HG03558 (cell line): ENCODE results near the gene HNRNPL.
"Not testable (repeated sequence)": the region's sequence is repeated elsewhere in the genome, so short reads cannot be mapped to it uniquely, and the experiment has no call there.

Experiments used
- ATAC-seq: cut with Tn5 transposase; IDR thresholded peaks from one replicate; pipeline ENCODE4 v1.9.1; 2021; ENCODE audit warnings: moderate number of reproducible peaks; ENCODE audit not compliant: unreplicated experiment; ENCODE audit errors: extremely low read depth

Gene HNRNPL

DNA sequence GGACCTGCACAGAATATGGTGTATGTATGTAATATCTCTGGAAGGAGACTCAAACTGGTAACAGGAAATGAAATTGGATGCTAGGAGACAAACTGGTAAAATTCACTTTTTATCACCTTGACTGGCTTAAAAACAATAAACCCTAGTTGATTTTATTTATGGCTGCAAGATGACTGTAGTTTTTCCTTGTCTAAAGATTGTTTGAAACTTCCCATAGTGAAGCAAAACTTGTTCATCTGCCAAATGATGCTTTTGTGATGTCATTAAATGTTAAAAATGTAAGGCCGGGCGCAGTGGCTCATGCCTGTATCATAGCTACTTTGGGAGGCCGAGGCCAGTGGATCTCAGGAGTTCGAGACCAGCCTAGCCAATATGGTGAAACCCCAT lies 15.7 kb downstream of the HNRNPL start:
- ATAC-seq: no peak

DNA sequence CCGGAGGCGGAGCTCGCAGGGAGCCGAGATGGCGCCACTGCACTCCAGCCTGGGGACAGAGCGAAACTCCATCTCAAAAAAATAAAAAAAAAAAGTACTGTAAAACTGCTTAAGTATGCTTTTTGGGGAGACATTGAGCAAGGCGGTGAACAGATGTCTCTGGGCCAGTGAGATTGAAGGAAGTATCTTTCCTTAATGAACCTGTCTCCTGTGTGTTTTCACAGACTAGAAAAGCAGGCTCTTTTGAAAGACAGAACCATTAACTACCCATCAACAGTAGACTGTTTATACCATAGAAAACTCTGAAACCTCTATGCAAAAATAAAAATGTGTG lies 16.7 kb downstream of the HNRNPL start:
- ATAC-seq: no peak

DNA sequence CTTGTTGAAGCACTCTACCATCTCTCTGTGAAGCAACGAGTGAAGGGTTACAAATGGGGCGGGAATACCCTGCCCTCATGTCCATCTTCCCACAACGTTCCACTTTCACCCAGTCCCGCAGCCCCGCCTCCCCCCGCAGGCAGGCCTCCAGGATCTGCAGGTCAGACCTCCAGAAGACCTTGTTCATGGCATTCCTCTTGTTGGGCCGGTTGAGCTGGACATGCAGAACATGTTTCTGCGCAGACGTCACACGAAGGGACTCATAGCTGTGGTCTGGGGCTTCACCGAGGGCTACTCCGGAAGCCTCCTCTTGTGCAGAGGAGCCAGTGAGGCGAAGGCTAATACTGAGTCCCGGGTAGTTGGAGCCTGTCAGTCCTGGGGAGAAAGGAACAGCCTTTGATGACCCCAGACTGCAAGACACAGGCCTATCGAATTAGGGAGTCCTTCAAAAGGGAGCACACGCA lies 18.6 kb downstream of the HNRNPL start:
- ATAC-seq: no peak

DNA sequence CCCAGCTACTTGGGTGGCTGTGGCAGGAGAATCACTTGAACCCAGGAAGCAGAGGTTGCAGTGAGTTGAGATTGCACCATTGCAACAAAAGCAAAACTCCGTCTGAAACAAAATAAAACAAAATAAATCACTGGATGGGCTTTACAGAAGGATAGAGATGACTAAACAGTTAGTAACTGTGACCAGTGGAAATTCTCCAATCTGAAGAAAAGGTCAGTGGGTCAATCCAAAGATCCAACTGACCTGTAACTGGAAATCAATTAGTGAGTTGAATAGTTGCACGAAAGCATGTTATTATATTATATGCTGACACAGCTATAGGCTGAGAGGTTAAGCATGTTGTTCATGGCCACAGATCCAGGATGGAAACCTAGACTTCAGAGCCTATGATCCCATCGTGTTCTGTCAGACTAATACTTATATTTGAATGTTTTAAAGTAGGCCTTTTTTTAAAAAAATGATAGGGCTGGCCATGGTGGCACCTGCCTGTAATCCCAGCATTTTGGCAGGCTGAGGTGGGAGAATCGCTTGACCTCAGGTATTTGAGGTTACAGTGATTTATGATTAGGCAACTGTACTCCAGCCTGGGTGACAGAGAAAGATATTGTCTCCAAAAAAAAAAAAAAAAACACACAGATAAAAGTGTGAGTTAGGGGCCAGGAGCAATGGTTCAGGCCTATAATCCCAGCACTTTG lies 19.6 kb downstream of the HNRNPL start:
- ATAC-seq: no peak

DNA sequence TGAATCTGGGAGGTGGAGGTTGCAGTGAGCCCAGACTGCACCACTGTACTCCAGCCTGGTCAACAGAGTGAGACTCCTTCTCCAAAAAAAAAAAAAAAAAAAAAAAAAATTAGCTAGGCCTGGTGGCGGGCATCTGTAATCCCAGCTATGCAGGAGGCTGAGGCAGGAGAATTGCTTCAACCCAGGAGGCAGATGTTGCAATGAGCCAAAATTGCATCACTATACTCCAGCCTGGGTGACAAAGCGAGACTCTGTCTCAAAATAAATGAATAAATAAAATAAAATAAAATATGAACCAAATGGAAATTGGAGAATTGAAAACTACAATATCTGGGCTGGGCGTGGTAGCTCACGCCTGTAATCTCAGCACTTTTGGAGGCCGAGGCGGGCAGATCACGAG lies 20.6 kb downstream of the HNRNPL start:
- ATAC-seq: not testable (repeated sequence)

DNA sequence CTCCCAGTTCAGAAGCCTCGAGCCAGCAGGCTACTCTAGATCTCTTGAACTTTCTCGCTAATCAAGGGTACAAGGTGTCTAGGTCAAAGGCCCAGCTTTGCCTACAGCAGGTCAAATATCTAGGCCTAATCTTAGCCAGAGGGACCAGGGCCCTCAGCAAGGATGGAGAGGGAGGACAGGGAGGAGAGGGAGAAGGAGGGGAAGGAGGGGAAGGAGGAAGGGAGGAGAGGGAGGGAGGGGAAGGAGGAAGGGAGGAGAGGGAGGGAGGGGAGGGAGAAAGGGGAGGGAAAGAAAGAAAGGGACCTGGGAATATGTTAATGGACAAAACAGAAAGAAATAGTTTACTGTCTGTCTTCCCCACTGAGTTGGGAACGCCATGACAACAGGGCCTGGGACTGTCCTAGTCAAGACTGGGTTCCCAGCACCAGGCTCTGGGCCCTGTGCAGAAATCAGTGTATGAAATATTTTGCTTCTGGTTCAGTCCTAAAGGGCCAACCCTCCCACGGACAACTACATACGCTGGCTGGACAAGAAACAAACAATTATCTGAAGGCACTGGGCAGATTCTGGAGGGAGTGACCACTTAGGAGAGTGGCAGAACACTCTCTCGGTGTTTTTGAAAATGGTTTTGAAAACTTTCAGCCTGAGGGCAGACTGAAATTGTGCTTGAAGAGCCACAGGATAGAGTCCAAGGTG lies 22.8 kb downstream of the HNRNPL start:
- no peak for ATAC-seq

DNA sequence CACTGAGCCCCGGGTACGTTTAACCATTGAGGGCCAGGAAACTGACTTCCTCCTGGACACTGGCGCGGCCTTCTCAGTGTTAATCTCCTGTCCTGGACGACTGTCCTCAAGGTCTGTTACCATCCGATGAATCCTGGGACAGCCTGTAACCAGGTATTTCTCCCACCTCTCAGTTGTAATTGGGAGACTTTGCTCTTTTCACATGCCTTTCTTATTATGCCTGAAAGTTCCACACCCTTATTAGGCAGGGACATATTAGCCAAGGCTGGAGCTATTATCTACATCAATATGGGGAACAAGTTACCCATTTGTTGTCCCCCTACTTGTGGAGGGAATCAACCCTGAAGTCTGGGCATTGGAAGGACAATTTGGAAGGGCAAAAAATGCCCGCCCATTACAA lies 23.9 kb downstream of the HNRNPL start:
- not testable (repeated sequence) for ATAC-seq

DNA sequence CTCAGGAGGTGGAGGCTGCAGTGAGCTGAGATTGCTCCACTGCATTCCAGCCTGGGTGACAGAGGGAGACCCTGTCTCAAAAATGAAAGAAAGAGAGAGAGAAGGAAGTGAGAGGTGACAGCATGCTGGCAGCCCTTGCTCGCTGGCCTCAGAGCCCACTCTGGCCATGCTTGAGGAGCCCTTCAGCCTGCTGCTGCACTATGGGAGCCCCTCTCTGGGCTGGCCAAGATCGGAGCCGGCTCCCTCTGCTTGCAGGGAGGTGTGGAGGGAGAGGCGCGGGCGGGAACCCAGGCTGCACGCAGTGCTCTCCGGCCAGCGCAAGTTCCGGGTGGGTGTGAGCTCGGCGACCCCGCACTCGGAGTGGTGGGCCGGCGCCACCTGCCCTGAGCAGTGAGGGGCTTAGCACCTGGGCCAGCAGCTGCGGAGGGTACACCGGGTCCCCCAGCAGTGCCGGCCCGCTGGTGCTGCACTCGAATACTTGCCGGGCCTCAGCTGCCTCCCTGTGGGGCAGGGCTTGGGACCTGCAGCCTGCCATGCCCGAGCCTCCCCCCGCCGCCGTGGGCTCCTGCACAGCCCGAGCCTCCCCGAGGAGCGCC lies 28.5 kb downstream of the HNRNPL start:
- not testable (repeated sequence) for ATAC-seq

DNA sequence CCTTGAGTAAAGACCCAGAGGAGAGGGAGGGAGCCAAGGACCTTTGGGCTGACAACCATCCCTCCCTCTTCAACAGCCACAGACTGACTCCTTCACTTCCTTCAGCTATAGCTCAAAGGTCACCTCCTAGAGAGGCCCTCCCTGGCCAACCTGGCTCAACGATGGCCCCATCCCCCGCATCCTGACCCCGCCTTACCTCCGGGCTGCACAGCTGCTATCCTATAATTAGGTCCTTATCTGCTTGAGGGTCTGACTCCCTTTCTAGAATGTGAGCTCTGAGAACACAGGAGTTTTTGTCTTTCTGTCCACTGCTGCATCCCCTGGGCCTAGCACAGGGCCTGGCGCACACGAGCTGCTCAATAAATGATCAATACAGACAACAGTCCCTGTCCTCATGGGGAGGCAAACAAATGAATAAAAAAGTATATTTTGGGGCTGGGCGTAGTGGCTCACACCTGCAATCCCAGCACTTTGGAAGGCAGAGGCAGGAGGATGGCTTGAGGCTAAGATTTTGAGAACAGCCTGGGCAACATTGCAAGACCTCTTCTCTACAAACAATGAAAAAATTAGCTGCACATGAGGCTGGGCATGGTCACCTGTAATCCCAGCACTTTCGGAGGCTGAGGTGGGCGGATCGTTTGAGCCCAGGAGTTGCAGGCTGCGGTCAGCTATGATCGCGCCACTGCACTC lies 30.4 kb downstream of the HNRNPL start:
- no peak for ATAC-seq

DNA sequence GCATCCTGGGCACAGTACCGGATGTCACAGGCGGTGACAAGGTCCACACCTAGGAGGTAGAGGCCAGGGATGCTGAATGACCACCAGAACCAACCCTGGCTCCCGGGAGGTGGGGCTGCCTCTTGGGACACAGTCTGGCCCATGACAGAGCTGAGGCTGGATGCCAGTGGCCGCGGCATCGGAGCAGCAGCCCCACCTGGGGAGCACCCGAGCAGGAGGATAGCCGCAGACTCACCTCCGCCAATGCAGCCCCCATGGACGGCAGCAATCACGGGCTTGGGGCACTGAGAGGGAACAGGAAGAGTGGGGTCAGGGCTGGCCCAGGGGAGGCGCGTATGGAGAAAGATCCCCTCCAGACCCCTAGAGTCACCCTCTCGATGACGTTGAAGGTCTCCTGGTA lies 32.7 kb downstream of the HNRNPL start:
- ATAC-seq: no peak

DNA sequence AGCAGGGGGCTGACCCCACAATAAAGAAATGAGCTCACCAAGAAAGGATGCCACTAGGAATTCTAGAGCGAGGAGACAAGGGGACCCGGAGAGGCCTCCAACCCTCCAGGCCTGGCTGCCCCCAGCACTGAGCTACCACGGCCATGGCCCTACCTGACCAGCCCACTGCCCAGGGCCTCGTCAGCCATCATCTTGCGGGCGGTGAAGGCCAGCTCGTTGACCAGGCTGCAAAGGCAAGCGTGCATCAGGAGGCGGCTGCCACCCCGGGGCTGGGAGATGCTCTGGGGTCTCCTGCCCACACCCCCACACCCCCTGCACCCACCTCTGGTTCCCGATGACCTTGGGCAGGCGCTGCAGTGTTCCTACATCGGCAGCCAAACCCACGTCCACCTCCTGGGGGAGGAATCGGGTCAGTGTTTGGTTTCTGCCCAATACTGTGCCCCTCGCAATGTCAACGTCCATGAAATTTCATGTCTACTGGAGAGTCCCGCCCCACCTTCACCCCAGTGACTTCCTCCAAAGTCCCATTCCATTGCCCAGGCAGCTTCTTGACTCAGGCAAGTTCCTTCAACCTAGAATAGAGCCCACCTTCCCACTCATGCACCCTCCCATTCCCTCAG lies 33.5 kb downstream of the HNRNPL start:
- ATAC-seq: no peak

DNA sequence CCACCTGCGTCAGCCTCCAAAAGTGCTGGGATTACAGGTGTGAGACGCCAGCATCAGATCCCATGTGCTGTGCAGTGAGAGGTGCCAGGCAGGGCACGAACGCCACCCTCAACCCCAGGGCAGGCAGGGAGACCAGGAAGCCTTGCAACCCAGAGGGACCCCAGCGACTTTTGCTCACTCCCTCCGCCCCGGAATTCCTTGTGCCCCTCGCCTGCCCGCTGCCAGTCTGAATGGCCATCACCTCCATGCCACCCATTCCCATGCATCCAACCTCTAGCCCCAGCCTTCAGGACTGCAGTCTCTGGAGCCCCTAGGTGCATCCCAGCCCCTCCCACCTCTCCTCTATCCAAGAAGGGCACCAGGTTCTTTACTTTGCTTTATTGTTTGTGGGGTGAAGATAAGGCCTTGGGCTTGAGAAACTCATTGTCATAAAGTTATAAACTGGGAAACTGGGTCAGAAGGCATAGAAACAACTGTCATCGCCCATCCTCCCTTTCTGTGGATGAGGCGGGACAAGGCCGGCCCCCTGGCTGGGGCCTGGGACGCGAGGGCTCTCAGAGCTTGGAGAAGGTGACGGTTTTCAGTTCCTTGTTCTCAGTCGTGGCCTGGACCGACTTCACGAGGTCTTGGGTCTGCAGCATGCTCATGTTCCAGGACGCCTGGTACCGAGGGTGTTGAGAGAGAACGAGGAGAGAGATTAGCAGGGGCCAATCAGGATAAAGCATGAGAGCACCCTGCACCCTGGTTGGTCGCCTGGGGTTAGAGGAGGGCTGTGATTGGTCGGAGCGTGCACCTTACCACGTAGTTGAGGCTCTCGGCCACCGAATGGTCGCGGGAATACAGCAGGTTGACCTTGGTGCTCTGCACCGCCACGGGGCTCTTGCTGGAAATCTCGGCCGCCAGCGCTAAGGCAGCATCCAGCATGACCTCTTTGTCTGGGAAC lies 34.5 kb downstream of the HNRNPL start:
- no peak for ATAC-seq

DNA sequence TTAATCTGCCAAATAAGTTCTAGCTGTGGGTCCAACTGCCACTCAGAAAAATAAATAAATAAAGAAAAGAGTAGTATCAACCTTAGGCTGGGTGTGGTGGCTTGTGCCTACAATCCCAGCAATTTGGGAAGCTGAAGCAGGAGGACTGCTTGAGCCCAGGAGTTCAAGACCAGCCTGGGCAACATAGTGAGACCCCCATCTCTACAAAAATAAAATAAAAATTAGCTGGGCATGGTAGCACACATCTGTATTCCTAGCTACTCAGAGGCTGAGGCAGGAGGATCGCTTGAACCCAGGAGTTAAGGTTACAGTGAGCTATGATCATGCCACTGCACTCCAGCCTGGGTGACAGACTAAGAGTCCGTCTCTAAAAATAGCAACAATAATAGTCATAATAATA lies 35.9 kb downstream of the HNRNPL start:
- ATAC-seq: not testable (repeated sequence)

DNA sequence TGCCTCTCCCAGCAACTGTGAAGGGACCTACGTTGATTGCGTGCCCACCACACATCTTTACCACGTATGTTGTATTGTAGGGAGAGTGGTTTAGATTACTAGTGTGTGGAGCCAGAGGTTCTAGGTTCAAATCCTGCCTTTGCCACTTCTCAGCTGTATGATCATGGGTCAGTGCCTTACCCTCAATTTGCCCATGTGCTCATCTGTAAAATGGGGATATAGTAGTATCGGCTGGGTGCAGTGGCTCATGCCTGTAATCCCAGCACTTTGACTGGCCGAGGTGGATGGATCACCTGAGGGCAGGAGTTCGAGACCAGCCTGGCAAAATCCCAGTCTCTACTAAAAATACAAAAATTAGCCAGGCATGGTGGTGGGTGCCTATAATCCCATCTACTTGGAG lies 36.5 kb downstream of the HNRNPL start:
- no peak for ATAC-seq

DNA sequence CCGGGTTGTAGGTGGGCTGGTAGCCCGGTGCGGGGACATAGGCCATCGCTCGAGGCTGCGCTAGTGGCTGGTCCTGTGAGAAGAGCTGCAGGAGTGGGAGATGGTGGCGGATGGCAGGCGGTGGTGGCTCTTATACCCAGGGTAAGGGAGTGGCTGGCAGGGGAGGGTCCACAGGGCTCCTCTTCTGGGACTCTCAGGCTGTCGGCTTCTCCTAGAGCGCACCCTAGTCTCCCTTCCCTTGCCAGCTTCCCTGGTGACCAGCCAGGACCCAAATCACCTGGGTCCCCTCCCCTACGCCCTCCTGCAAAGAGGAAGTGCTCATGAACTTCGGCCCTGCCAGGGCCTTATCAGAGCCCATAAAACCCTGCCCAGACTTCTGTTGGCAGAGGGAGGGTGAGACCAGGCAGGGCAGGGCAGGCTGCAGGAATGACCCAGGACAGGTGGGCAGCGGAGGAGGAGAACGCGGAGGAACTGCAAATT lies 36.9 kb downstream of the HNRNPL start, which contains the start of gene LGALS4:
LGALS4 (minus strand) TSS at position 105 of the 480 bp plus-strand sequence; CDS start at position 46, 59 bp downstream.
- ATAC-seq: no peak

DNA sequence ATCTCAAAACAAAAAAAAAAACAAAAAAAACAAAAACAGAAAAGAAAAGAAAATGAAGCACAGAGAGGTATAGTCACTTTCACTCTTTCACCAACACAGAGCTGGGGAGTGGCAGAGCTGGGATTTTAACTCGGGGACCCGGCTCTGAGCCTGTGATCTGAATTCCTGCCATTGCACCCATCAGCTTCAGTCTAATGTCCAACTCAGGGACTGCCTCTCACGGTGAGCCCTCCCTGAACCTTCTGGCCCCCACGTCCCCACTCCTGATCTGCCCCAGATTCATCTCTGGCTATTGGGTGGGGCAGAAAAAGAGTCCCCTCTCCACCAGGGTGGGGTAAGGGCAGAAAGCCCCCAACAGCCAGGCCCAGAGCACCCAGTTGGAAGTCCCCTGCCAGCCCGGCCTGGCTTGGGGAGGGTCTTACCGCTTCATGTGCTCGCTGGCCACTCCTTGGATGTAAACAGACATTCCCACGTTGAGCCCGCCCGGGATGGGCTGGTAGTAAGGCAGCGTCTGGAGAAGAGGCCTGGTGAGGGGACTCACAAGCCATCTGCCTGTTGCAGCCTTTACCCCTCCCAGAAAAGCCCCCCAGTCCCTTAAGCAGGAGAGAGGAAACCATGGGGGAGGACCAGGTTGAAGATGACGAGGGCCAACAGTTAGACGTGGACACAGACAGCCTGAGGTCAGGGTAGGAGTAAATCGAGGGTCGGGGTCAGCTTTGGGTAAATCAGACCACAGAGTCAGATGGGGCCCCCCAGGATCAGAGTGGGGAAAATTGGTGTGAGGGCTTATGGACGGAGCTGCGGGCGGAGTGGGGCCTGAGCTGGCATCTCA lies 37.6 kb downstream of the HNRNPL start:
- no peak for ATAC-seq

DNA sequence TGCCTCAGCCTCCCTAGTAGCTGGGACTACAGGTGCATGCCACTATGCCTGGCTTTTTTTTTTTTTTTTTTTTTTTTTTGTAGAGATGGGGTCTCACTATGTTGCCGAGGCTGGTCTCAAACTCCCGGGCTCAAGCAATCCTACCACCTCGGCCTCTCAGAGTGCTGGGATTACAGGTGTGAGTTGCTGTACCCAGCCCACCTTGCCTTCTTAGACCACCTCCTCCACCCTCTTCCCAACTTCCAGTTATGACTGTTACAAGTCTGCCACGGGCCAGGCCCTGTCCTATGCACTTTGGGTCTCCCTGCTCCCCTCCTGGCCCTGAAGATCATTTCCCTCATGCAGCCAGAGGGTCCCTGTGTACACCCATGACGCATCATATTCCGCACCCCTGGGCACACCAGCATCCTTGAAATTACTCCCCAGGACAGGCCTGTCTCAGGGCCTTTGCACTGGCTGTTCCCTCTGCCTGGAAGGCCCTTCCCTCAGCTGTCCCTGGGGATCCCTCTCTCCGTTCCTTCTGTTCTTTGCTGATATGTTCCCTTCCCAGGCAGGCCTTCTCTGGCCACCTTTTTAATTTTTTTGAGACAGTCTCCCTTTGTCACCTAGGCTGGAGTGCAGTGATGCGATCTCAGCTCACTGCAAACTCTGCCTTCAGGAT lies 40.1 kb downstream of the HNRNPL start:
- ATAC-seq: no peak

DNA sequence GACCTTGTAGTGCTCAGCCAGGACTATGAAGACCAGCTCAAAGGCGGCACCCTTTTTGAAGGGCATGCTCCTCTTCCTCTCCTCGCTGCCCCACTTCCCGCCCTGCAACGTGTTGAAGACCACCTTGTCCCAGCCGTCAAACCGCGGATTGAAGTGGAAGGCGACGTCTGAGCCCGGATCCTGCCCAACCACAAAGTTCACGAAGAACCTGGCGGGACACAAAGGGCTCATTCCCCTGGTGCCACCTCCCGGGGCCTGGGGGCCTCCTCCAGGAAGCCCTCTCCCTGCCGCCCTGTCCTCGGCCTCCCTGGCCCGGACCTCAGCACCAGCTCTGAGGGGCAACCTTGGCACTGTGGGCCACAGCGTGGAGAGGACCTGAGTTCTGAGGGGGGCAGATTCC lies 41.0 kb downstream of the HNRNPL start:
- ATAC-seq: no peak
